ENCODE measurements around the gene GLB1L2. TPM values are rescaled to one million over a fixed set of nuclear protein-coding genes. Genes with fewer than 3 reads are reported as not detected.

GLB1L2 gene
- total and polyA plus RNA-seq, 10 donors: 0.29 to 1.5 (median 0.51) TPM; not detected in 1

DNA sequence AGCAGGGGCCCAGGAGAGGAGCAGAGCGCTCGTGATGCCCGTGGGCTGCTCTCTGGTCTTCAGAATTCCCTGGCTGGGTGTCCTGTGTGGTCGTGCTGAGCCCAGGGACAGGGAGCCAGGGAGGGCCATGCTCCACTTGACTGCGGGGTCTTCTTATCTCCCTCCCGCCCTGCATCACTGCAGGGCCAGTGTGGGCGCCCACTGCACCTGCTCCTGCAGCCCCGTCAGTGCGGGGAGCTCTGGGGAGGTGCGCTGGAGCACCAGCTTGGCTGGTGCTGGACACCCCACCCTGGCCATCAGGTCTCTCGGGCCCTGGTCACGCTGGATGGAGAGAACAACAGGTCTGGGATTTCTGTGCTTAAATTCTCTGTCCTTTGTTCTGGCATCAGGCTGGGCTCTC lies 48.4 kb downstream of the GLB1L2 start:
- Histone ChIP-seq H3K27ac (no peak overlapping the region), H3K4me1 (no peaks in the 10 kb centered on the region), H3K4me3 (no peak overlapping the region), H3K27me3 (replicated peaks in 1 of 7) (peaks cover 0 to 37% (median 1%) of the 10 kb centered on the region in 7 donors), H3K9me3 (no peaks in the 10 kb centered on the region), H3K36me3 (no peaks in the 10 kb centered on the region)
- TF ChIP-seq POLR2A (IDR thresholded peaks at IDR 0.05) (no peak), POLR2AphosphoS5 (IDR thresholded peaks at IDR 0.05) (no peak)
- TF ChIP-seq, protein P1, sequence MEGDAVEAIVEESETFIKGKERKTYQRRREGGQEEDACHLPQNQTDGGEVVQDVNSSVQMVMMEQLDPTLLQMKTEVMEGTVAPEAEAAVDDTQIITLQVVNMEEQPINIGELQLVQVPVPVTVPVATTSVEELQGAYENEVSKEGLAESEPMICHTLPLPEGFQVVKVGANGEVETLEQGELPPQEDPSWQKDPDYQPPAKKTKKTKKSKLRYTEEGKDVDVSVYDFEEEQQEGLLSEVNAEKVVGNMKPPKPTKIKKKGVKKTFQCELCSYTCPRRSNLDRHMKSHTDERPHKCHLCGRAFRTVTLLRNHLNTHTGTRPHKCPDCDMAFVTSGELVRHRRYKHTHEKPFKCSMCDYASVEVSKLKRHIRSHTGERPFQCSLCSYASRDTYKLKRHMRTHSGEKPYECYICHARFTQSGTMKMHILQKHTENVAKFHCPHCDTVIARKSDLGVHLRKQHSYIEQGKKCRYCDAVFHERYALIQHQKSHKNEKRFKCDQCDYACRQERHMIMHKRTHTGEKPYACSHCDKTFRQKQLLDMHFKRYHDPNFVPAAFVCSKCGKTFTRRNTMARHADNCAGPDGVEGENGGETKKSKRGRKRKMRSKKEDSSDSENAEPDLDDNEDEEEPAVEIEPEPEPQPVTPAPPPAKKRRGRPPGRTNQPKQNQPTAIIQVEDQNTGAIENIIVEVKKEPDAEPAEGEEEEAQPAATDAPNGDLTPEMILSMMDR (IDR thresholded peaks at IDR 0.05 in 8 of 11, conservative IDR thresholded peaks at IDR 0.05 in 3 of 11): no peak
- 79 to 92% (median 83%) methylated on average over 7 to 12 of the region's 12 CpGs for WGBS, 5 donors
- no peak for DNase-seq
- intact Hi-C loops (cut with DNase I; ENCODE audit: low total_unique reads): no loop called here

GRCh38 chr11:134380785-134381184 lies 49.0 kb downstream of the GLB1L2 start:
- 69 to 77% (median 77%) methylated on average over 4 of the region's 4 CpGs for WGBS, 5 donors
- peaks cover 0 to 43% (median 4%) of the 10 kb centered on the region in 7 donors for H3K27me3 ChIP-seq (replicated peaks in 1 of 7)
- no peak overlapping the region for H3K4me3 ChIP-seq
- DNase-seq: no peak
- no peak for TF ChIP-seq POLR2A (IDR thresholded peaks at IDR 0.05)
- TF ChIP-seq POLR2AphosphoS5 (IDR thresholded peaks at IDR 0.05): no peak
- TF ChIP-seq, protein P1 (IDR thresholded peaks at IDR 0.05 in 8 of 11, conservative IDR thresholded peaks at IDR 0.05 in 3 of 11): no peak
- H3K4me1 ChIP-seq: no peaks in the 10 kb centered on the region
- no peaks in the 10 kb centered on the region for H3K36me3 ChIP-seq
- H3K9me3 ChIP-seq: no peaks in the 10 kb centered on the region
- no peak overlapping the region for H3K27ac ChIP-seq
- intact Hi-C loops (cut with DNase I; ENCODE audit: low total_unique reads): no loop called here

GRCh38 chr11:134382257-134382656 lies 50.5 kb downstream of the GLB1L2 start:
- H3K27me3 ChIP-seq (replicated peaks in 1 of 7): peaks cover 0 to 57% (median 4%) of the 10 kb centered on the region in 7 donors
- no peaks in the 10 kb centered on the region for H3K36me3 ChIP-seq
- no peaks in the 10 kb centered on the region for H3K4me1 ChIP-seq
- WGBS, 5 donors: 85 to 89% (median 88%) methylated on average over 7 to 8 of the region's 8 CpGs
- no peak overlapping the region for H3K4me3 ChIP-seq
- no peak overlapping the region for H3K27ac ChIP-seq
- no peaks in the 10 kb centered on the region for H3K9me3 ChIP-seq
- no peak for TF ChIP-seq POLR2AphosphoS5 (IDR thresholded peaks at IDR 0.05)
- TF ChIP-seq POLR2A (IDR thresholded peaks at IDR 0.05): no peak
- TF ChIP-seq, protein P1 (IDR thresholded peaks at IDR 0.05 in 8 of 11, conservative IDR thresholded peaks at IDR 0.05 in 3 of 11): no peak
- no peak for DNase-seq
- intact Hi-C loops (cut with DNase I; ENCODE audit: low total_unique reads): no loop called here

DNA sequence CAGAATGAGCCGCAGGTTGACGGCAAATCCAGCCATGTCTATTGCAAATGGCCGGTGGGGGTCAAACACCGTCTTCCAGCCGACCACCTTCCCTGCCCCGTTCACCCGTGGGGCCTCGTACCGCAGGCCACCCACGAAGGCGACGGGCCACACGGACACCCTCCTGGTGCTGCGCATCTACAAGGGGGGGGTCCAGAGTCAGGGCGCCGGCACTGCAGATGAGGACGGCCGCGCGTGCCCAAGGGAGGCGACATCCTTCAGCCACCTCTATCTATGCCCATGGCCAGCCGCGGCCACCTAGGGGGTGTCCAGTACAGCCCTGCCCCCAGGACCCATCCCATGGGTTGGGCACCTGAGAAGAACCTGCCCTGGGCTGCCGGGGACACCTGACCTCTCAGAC lies 51.0 kb downstream of the GLB1L2 start:
- no peaks in the 10 kb centered on the region for H3K4me1 ChIP-seq
- WGBS, 5 donors: 93 to 98% (median 95%) methylated on average over 22 to 24 of the region's 24 CpGs
- H3K27me3 ChIP-seq (replicated peaks in 1 of 7): peaks cover 0 to 57% (median 4%) of the 10 kb centered on the region in 7 donors
- TF ChIP-seq POLR2AphosphoS5 (IDR thresholded peaks at IDR 0.05) (no peak), POLR2A (IDR thresholded peaks at IDR 0.05) (no peak)
- TF ChIP-seq, protein P1 (IDR thresholded peaks at IDR 0.05 in 8 of 11, conservative IDR thresholded peaks at IDR 0.05 in 3 of 11): no peak
- no peak overlapping the region for H3K4me3 ChIP-seq
- no peak for DNase-seq
- H3K36me3 ChIP-seq: no peaks in the 10 kb centered on the region
- intact Hi-C loops (cut with DNase I; ENCODE audit: low total_unique reads): no loop called here
- H3K27ac ChIP-seq: no peak overlapping the region
- H3K9me3 ChIP-seq: no peaks in the 10 kb centered on the region

Measured in spleen (tissue), 11 donors.